Renal cortical epithelial cell (primary cell): ENCODE measurements around the gene UBE2F. TPM values are rescaled to one million over a fixed set of nuclear protein-coding genes. Genes with fewer than 3 reads are reported as not detected.
A peak's percentile ranks its signal among the peaks of the same experiment; 100 is the strongest.

ENCODE experiments used
- DNase-seq: peaks from one replicate; pipeline ENCODE4 v3.0.0-alpha.2; 2011; ENCODE audit warnings: low read depth
- total RNA-seq: library from RNA; depleted of rRNA; stranded (reverse); fragments of >200 nt; gene quantifications from 2 replicates; pipeline ENCODE4 v1.2.3, GENCODE V29; 2014

The UBE2F gene, protein sequence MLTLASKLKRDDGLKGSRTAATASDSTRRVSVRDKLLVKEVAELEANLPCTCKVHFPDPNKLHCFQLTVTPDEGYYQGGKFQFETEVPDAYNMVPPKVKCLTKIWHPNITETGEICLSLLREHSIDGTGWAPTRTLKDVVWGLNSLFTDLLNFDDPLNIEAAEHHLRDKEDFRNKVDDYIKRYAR
- 56.0 and 61.1 TPM in 2 replicates for total RNA-seq

DNA sequence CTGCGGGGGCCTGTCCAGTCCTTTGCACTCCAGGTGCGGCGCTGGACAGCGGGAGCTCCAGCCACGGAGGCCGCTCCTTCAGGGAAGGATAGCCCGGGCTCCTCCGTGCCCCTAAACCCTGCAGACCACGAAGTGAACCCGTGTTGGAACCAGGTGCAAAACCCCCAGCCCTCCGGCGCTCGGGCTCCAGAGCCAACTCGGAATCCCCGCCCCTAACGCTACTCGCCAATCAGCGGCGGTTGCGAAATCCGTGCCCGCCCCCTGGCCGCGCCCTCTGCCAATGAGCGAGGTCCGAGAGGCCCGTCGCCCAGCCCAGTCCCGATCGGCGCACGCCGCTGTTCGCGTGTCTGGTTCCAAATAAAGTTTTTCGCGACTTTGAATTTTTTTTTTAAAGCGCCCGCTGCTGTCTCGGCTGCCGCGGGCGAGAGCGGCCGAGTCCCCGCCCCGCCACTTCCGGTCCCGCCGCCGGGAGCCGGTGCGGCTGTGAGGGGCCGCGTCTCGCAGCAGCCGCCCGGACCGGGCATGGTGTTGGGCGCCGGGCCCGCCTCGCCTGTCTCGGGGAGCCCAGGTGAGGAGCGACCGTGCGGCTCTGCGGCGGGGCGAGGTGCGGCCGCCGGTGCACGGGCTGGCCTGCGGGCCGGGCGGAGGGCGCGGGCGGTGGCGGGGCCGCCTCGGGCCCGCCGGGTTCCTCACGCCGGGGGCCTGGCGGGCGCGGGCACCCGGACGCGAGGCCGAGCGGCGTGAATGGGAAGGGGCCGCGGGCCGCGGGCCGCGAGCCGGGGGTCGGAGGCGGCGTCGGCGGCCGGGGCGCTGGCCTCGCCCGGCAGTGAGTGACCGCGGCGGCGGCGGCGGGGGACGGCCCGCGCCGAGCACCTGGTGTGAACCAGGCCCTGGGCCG, at the start of gene UBE2F:
Gene UBE2F, plus strand, starts transcription at position 450 of the 898 bp plus-strand sequence. CDS start 6,094 bp downstream, outside the sequence.
- DNase-seq = peak; percentile 83

DNA sequence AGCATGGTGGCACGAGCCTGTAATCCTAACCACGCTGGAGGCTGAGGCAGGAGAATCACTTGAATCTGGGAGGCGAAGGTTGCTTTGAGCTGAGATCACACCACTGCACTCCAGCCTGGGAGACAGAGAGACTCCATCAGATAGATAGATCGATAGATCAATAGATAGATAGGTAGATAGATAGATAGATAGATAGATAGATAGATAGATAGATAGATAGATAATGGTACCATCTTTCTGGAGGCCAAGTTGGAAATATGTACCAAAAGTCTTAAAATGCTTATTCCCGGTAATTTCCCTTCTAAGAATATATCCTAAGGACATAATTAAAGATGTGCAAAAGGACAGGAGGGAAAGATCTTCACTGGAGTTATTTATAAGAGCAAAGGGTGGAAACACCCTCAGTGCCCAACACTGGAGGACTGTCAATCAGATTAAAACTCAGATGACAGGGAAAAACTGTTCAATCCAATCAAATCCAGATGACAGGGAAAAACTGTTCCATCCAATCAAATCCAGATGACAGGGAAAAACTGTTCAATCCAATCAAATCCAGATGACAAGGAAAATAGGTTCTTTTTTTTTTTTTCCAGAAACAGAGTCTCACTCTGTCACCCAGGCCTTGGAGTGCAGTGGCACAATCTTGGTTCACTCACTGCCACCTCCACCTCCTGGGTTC, 49.0 kb upstream of the UBE2F start:
- DNase-seq = no peak

GRCh38 chr2:237919593-237919992, 47.2 kb upstream of the UBE2F start:
- no peak for DNase-seq

DNA sequence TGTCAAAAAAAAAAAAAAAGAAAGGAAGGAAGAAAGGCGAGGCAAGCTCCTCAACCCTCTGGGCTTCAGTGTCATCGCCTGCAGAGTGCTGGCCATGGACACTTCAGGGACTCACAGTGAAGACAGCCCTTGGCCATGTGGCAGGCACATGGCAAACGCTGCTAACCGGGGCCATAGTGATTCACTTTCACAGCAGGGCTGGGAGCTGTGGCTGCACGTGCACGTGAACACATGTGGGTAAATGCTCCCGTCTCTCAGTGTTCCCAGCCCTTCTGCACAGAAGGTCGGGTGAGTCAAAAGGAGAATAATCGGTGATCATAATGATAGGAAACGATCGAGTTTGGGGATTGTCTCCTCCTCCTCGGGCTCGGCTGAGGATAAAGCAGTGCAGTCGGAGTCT, 46.1 kb upstream of the UBE2F start:
- DNase-seq = no peak

DNA sequence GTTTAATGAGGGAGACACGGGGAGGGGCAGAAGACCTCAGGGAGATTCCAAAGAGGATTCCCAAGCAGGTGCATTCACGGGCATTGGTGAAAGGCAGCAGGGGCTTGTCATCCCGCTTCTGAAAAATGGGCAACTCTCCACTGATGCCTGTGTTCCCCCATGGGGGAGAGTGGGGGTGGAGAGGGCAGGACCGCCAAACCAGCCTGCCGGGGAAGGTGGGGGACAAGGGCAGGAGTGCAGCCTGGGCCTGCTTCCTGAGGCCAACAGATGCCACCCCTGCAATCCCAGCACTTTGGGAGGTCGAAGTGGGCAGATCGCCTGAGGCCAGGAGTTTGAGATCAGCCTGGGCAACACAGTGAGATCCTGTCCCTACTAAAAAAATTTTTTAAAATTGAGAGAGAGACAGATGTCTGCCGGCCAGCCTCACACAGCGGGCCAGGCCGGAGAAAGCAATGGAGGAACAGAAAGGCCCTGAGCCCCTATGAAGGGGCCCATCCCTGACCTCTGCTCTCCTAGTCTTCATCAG, 44.8 kb upstream of the UBE2F start:
- no peak for DNase-seq

DNA sequence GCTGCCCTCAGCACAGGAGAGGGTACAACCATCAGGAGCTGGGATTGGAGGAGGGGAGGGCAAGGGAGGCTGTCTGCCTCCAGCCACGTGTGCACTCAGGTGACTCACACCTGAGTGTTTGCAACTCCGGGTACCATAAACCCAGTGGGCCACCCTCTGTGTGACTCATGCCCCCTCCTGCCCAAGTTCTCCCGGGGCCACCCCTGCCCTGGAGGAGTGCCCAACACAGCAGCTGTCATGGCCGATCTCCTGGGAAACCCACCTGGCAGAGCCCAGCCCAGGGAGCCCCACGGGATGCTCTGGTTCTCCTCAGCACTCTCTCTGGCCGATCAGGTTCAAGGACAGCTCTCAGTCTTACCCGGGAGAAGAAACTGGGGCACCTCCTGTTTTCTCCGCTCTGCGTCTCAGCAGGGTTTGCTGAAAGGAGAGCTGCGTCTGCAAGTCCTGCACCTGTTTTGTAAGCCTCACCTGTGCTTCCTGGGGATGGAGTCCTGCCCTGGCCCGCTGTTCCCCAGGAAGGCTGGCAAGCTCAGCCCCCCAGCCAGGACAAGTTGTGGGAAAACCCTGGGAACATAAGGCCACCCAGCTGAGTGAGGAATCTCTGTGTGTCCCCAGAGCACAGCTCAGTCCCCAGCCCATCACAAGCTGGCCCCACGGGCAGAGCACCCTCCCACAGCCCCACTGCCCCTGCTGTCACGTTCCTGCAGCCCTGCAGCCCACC, 44.0 kb upstream of the UBE2F start:
- peak; percentile 31 for DNase-seq

GRCh38 chr2:237923481-237924163, 43.2 kb upstream of the UBE2F start:
- DNase-seq = no peak

GRCh38 chr2:237924164-237924534, 42.7 kb upstream of the UBE2F start:
- DNase-seq = no peak

DNA sequence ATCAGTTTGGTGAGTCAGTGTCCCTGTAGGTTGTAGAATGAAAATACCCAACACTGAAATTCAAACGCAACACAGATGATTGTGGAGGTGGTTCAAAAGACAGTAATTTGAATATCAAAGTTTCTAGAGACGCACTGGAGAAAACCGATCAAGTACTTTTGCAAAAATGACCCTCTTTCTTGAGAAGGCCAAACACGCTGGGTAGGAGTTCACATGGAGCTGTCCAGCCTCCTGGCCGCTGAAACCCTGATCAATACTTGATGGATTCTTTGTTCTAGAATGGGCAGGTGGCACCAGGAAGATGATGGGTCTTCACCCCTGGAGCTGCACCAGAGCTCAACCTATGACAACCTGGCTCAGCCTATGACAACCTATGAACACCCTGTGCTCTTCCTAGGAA, 39.7 kb upstream of the UBE2F start:
- DNase-seq = no peak

DNA sequence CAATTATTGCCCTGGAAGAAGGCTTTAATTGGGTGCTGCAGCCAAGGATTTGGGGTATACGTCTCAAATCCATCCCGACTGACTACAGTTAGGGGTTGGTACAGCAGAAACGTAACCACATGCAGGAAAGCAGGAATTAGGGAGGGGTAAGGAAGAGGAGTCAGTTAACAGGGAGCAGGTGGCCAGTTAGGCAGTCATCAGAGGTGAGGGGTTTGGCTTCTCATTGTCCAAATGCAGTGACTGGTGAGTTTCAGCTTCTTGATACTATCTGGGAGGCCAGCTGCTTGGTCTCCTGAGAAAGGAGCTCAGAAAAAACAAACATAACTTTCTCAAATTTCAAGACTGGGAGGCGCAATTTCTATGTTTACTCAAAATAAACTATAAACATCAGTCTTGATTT, 38.8 kb upstream of the UBE2F start:
- no peak for DNase-seq

GRCh38 chr2:237929979-237930378, 36.8 kb upstream of the UBE2F start:
- DNase-seq = no peak

DNA sequence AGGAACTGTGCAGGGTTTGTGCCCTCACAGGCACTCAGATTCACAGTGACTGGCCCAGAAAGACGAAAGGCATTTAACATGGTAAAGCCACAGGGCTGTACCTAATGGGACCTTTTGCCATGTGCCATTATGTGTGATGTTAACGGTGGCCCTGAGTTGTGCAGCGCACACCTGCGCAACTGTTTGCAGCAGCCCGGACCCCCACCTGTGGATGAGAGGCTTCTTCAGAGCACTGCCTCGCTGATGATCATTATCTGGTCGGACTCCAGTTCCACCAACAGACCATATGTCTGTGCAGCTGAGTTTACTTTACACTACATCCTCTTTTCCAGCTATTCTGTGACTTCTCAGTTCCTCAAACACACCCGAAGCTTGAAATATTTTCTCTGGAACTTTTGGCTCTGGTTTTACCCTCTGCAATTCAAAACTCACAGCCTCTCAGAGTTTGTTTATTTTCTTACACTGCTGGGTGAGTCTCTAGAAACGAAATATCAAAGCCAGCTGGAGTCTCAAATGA, 35.6 kb upstream of the UBE2F start:
- no peak for DNase-seq

- no peak for DNase-seq
These were observed 34.1 kb upstream of the UBE2F start for GRCh38 chr2:237932731-237933131.

DNA sequence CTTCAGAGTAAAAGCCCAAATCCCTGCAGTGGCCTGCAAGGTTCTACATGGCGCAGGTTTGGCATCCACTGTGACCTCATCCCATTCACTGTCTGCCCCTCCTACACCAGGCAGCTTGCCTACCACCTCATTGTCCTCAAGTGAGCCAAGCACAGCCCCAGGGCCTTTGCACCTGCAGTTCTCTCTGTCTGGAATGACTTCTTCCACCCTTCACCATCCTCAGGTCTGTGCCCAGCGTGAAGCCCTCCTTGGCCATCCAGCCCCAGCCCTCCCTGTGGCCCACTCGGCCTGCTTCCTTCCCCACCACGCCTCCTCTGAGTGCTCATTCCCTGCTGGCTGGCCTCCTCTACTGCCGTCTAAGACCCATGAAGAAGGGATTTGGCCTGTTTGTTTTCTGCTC, 32.6 kb upstream of the UBE2F start:
- no peak for DNase-seq

- no peak for DNase-seq
These were observed 30.9 kb upstream of the UBE2F start for GRCh38 chr2:237935740-237936452.

- no peak for DNase-seq
These were observed 27.6 kb upstream of the UBE2F start for GRCh38 chr2:237939251-237939650.

DNA sequence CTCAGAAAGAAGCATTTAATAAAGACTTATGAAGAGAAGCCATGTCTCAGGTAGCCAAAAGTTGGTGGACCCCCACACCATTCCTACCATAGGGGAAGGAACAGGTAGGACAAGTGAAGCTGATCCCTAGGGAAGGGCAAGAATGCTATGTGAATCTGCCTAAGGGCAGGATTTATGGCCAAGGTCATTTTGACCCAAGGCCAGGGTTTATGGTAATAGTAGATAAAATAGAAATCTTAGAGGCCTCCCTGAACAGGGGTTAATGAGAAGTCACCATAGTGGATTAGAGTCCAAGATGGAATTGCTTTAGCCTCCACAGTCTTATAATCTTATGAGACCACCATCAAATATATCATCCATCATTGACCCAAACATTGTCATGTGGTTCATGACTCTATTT, 26.0 kb upstream of the UBE2F start:
- no peak for DNase-seq

DNA sequence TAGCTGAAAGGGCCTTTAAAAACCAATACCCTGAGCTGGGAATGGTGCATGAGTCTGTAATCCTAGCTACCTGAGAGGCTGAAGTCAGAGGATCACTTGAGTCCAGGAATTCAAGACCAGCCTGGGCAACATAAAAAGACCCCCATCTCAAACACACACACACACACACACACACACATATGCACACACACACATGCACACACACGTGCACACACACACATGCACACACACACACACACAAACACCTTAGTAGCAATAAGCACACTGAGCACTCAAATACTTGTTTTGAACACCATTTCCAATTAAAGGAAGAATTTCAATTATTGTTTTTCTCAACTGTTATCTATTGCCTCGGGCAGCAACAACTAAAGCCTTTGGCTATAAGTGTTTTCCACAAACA, 25.6 kb upstream of the UBE2F start:
- DNase-seq = no peak

- DNase-seq = no peak
These were observed 24.3 kb upstream of the UBE2F start for GRCh38 chr2:237942513-237942899.

DNA sequence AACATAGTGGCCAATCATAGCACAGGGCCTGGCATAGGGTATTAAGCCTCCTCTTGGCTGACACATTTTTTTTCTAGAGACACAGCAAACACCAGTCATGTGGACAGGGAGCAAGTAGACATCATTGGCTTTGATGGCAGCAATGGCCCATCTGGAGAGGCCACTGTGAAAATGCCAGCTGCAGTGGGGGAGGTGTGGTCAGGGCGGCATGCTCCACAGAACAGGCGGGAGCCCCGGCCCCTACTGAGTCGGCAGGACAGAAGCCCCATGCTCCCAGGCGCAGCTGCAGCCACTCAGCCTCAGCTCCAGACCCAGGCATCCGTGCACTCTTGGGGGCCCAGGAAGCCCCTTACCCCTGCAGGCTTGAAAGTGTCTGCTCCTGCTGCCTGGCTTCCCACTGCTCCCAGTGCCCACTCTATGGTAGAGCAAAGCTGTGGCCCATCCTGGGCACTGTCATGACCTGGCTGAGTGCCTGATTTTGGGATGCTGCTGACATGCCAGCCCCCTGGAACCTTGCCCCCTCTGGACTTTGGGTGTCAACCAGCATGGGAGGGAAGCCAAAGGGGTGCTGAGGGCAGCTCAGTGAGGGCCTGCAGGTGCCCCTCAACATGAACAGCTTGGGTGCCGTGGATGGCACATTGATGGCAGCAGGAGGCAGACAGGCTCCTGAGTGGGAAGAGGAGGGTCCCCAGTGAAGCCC, 23.3 kb upstream of the UBE2F start:
- no peak for DNase-seq
